HepG2 (cell line): ENCODE results near the gene ZFYVE28. TPM values are rescaled to one million over a fixed set of nuclear protein-coding genes. Genes with fewer than 3 reads are reported as not detected.

Experiments used
- ATAC-seq: fragments of 200-7000 bp; cut with Tn5 transposase; 3 replicates; pipeline ENCODE4 v1.9.1; 2020; ENCODE audit warnings: mild to moderate bottlenecking, moderate library complexity
- BruUV-seq: library from RNA; stranded (reverse); fragments of 400-500 nt; replicated peaks from 2 replicates; lab custom pipeline; 2021; lab: Mats Ljungman, UMichigan
- CTCF ChIA-PET: fragments of 300-600 bp; formaldehyde crosslinking; extraction: SDS; loops from one replicate; lab custom pipeline; 2021; ENCODE audit warnings: low total read pairs, inconsistent platforms, low intra/inter-chr PET ratio; lab: Yijun Ruan, JAX
- POLR2A ChIA-PET: fragments of 350-600 bp; sonication (Branson Sonifier 250); formaldehyde crosslinking; loops from one replicate; lab custom pipeline; 2020; ENCODE audit warnings: antibody characterized with exemption, inconsistent platforms; lab: Yijun Ruan, JAX
- DNase-seq: peaks from one replicate; pipeline ENCODE4 v3.0.0-alpha.2; 2015; ENCODE audit warnings: low spot score
- FAIRE-seq: peaks from 3 replicates; lab custom pipeline; 2011; peaks lifted over from hg19 to GRCh38; lab: Jason Lieb, UNC
- H2AFZ ChIP-seq: one replicate; pipeline ENCODE4 v1.6.1; 2011; ENCODE audit warnings: low read length, inconsistent platforms
- H3K27ac ChIP-seq: fragments of 300-600 bp; 3 replicates; pipeline ENCODE4 v1.8.0; 2011; ENCODE audit warnings: mixed run types, mild to moderate bottlenecking, mixed read lengths, low read length, inconsistent platforms; ENCODE audit not compliant: insufficient read depth; ENCODE audit errors: extremely low read length
- H3K27me3 ChIP-seq, 2 experiments: fragments of 200-600 bp in 1 of 2; 2 replicates in 1 of 2; 3 replicates in 1 of 2; pipeline versions ENCODE4 v1.6.0 to v1.8.0; 2011; ENCODE audit warnings: low read length in 2 of 2, mild to moderate bottlenecking in 2 of 2, moderate library complexity in 2 of 2, inconsistent platforms in 1 of 2; ENCODE audit not compliant: insufficient read depth in 2 of 2, control insufficient read depth in 1 of 2
- H3K36me3 ChIP-seq, 2 experiments: fragments of 200-600 bp in 1 of 2; replicated peaks in 1 of 2; 2 replicates in 1 of 2; 3 replicates in 1 of 2; pipeline versions ENCODE4 v1.5.1 to v1.8.0; 2011; ENCODE audit warnings: low read length in 2 of 2, inconsistent platforms in 1 of 2; ENCODE audit not compliant: insufficient read depth in 2 of 2, control insufficient read depth in 1 of 2
- H3K4me1 ChIP-seq: 2 replicates; pipeline ENCODE4 v1.5.1; 2012; ENCODE audit warnings: low read length, inconsistent platforms; ENCODE audit not compliant: insufficient read depth
- H3K4me2 ChIP-seq: 2 replicates; pipeline ENCODE4 v1.6.0; 2011; ENCODE audit warnings: low read depth, low read length, inconsistent platforms
- H3K4me3 ChIP-seq, 3 experiments: fragments of 200-600 bp in 1 of 3; sonication (generic), shearing (Covaris generic) in 1 of 3; replicated peaks in 1 of 3; 2 replicates each; pipeline ENCODE4 v1.5.1; 2011 to 2016; ENCODE audit warnings: low read length in 3 of 3, inconsistent platforms in 2 of 3, low read depth in 2 of 3, mild to moderate bottlenecking in 2 of 3, control low read depth in 1 of 3, mixed read lengths in 1 of 3; ENCODE audit not compliant: insufficient read depth in 1 of 3
- H3K79me2 ChIP-seq: one replicate; pipeline ENCODE4 v1.6.1; 2011; ENCODE audit warnings: low read length, inconsistent platforms; ENCODE audit not compliant: insufficient read depth
- H3K9ac ChIP-seq: 2 replicates; pipeline ENCODE4 v1.6.0; 2011; ENCODE audit warnings: mild to moderate bottlenecking, low read depth, low read length, inconsistent platforms; ENCODE audit not compliant: insufficient read depth
- H3K9me3 ChIP-seq: 2 replicates; pipeline ENCODE4 v1.5.1; 2012; ENCODE audit warnings: mild to moderate bottlenecking, low read length
- H4K20me1 ChIP-seq: 2 replicates; pipeline ENCODE4 v1.6.0; 2011; ENCODE audit warnings: inconsistent platforms, mild to moderate bottlenecking, low read length, moderate library complexity; ENCODE audit not compliant: insufficient read depth
- NFE2 ChIP-seq: sonication (generic); formaldehyde crosslinking; IDR thresholded peaks from 2 replicates; pipeline ENCODE4 v1.4.0; 2020; ENCODE audit warnings: missing genetic modification reagents
- NR3C1 ChIP-seq: sonication (generic); formaldehyde crosslinking; IDR thresholded peaks from 2 replicates; pipeline ENCODE4 v1.4.0; 2020; ENCODE audit warnings: missing genetic modification reagents
- PCBP1 ChIP-seq: fragments of 200-400 bp; formaldehyde crosslinking; IDR thresholded peaks from 2 replicates; pipeline ENCODE4 v1.6.1; 2017; ENCODE audit warnings: mild to moderate bottlenecking, low read depth, low read length, borderline replicate concordance
- POGZ ChIP-seq: sonication (generic); formaldehyde crosslinking; IDR thresholded peaks from 2 replicates; pipeline ENCODE4 v1.4.0; 2020; ENCODE audit warnings: mild to moderate bottlenecking, missing genetic modification reagents
- RAD51 ChIP-seq: fragments of 450-650 bp; IDR thresholded peaks from 2 replicates; pipeline ENCODE4 v1.6.1; 2016; ENCODE audit warnings: borderline replicate concordance
- RARA ChIP-seq: IDR thresholded peaks from 2 replicates; pipeline ENCODE4 v1.6.1; 2016; ENCODE audit warnings: missing genetic modification reagents, missing compliant biosample characterization
- STAG1 ChIP-seq: sonication (generic); formaldehyde crosslinking; IDR thresholded peaks from 2 replicates; pipeline ENCODE4 v1.4.0; 2020; ENCODE audit warnings: missing genetic modification reagents
- SYNCRIP ChIP-seq: fragments of 200-400 bp; formaldehyde crosslinking; IDR thresholded peaks from 2 replicates; pipeline ENCODE4 v1.6.1; 2018; ENCODE audit warnings: mild to moderate bottlenecking, low read depth, low read length; ENCODE audit not compliant: insufficient read depth
- ZBTB3 ChIP-seq: sonication (generic); formaldehyde crosslinking; IDR thresholded peaks from 2 replicates; pipeline ENCODE4 v1.4.0; 2020; ENCODE audit warnings: low read depth, mild to moderate bottlenecking, moderate library complexity, missing genetic modification reagents, borderline replicate concordance
- ZBTB8A ChIP-seq: sonication (generic); formaldehyde crosslinking; IDR thresholded peaks from 2 replicates; pipeline ENCODE4 v1.4.0; 2020; ENCODE audit warnings: mild to moderate bottlenecking, low read depth, missing genetic modification reagents, borderline replicate concordance
- ZNF225 ChIP-seq: sonication (generic); formaldehyde crosslinking; IDR thresholded peaks from 2 replicates; pipeline ENCODE4 v1.4.0; 2020; ENCODE audit warnings: mild to moderate bottlenecking, missing genetic modification reagents
- ZNF550 ChIP-seq: sonication (generic); formaldehyde crosslinking; IDR thresholded peaks from 2 replicates; pipeline ENCODE4 v1.4.0; 2020; ENCODE audit warnings: mild to moderate bottlenecking, missing genetic modification reagents, borderline replicate concordance
- ZNF556 ChIP-seq: sonication (generic); formaldehyde crosslinking; IDR thresholded peaks from 2 replicates; pipeline ENCODE4 v1.4.0; 2020; ENCODE audit warnings: mild to moderate bottlenecking, missing genetic modification reagents, borderline replicate concordance
- ZNF678 ChIP-seq: sonication (generic); formaldehyde crosslinking; IDR thresholded peaks from 2 replicates; pipeline ENCODE4 v1.4.0; 2020; ENCODE audit warnings: mild to moderate bottlenecking, missing genetic modification reagents
- WGBS: methylation state at CpG from one replicate; pipeline ENCODE4 v1.1.6; 2017; ENCODE audit warnings: low lambda C conversion rate; 5-methylcytosine and 5-hydroxymethylcytosine counted together
- in situ Hi-C: cut with HindIII; loops from 2 replicates; pipeline ENCODE4 v1.10.0; 2017; ENCODE audit warnings: low pct_unique_long_range_greater_than_20kb; ENCODE audit not compliant: extremely low pct_ligation_motif_present
- intact Hi-C: fragments of 100-400 bp; cut with micrococcal nuclease; formaldehyde crosslinking; loops from one replicate; pipeline ENCODE4 v1.10.0; 2022; ENCODE audit not compliant: unreplicated experiment
- polyA plus RNA-seq, 8 experiments: library from polyadenylated mRNA; depleted of rRNA in 3 of 8; stranded (reverse) in 7 of 8; unstranded in 1 of 8; fragments of >200 nt; fragmentation: Illumina TruSeq in 4 of 8; extraction: Trizol in 4 of 8; gene quantifications; 2 replicates each; pipeline versions ENCODE4 v1.2.1 to v1.2.3, GENCODE V29; 2011 to 2016; ENCODE audit warnings: low read depth in 4 of 8, missing spikeins in 1 of 8, mixed read lengths in 1 of 8; ENCODE audit not compliant: insufficient read depth in 1 of 8
- total RNA-seq, 5 experiments: library from RNA; depleted of rRNA; stranded (reverse); fragments of >200 nt; fragmentation: Illumina TruSeq; extraction: Trizol; gene quantifications; 2 replicates each; pipeline ENCODE4 v1.2.3, GENCODE V29; 2016; ENCODE audit warnings: low read depth in 1 of 5
- TF ChIP-seq, protein P1 (sequence below), 2 experiments: fragments of 450-650 bp in 1 of 2; sonication (generic) in 1 of 2; formaldehyde crosslinking; IDR thresholded peaks; 2 replicates each; pipeline versions ENCODE4 v1.5.0 to v1.8.0; 2020 to 2022; ENCODE audit warnings: mild to moderate bottlenecking in 1 of 2, missing genetic modification reagents in 1 of 2

The ZFYVE28 gene
- total and polyA plus RNA-seq, 2 of the 13 experiments (the other 11 are each of a cell fraction or from before 2014, with no cell fraction given) = 0.12 to 0.22 TPM

DNA sequence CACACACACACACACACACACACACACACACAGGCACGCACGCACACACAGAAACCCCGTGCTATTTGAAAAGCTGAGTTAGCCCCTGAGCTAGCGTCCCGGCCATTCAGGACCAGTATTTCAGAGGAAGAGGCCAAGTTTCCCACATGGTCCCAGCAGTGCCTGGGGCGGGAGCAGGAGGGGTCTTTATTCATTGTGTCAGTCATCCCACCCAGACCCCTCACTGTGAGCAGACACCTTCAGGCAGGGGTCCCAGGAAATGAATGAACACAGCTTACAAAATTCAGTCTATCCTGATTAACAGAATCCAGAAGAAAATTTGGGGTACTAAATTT is 58.1 kb downstream of the ZFYVE28 start:
- Histone ChIP-seq H3K4me3 (no peak overlapping the region), H3K4me1 (peaks cover 36% of the 10 kb centered on the region), H3K79me2 (no peaks in the 10 kb centered on the region), H3K4me2 (no peak overlapping the region), H3K36me3 (no peaks in the 10 kb centered on the region), H3K9me3 (no peaks in the 10 kb centered on the region), H4K20me1 (no peaks in the 10 kb centered on the region), H3K27me3 (peaks cover 6 to 33% of the 10 kb centered on the region in 2 experiments), H3K27ac (no peak overlapping the region), H3K9ac (no peak overlapping the region), H2AFZ (no peak overlapping the region)
- no TSS peak for BruUV-seq
- WGBS = no CpG with 5 or more reads among the region's 6 CpGs
- no peak for TF ChIP-seq POGZ (CRISPR knock-in tag)
- TF ChIP-seq RARA (CRISPR knock-in tag) = no peak
- TF ChIP-seq RAD51 = no peak
- TF ChIP-seq PCBP1 = no peak
- no peak for TF ChIP-seq NFE2 (CRISPR knock-in tag)
- TF ChIP-seq STAG1 (CRISPR knock-in tag) = no peak
- no peak for TF ChIP-seq SYNCRIP
- TF ChIP-seq ZBTB3 (CRISPR knock-in tag) = no peak
- no peak for TF ChIP-seq ZNF225 (CRISPR knock-in tag)
- TF ChIP-seq ZNF678 (CRISPR knock-in tag) = no peak
- no peak for TF ChIP-seq NR3C1 (CRISPR knock-in tag)
- TF ChIP-seq ZNF550 (CRISPR knock-in tag) = no peak
- TF ChIP-seq, protein P1, sequence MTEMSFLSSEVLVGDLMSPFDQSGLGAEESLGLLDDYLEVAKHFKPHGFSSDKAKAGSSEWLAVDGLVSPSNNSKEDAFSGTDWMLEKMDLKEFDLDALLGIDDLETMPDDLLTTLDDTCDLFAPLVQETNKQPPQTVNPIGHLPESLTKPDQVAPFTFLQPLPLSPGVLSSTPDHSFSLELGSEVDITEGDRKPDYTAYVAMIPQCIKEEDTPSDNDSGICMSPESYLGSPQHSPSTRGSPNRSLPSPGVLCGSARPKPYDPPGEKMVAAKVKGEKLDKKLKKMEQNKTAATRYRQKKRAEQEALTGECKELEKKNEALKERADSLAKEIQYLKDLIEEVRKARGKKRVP (CRISPR knock-in tag; IDR thresholded peaks at IDR 0.05) = no peak
- TF ChIP-seq ZNF556 (CRISPR knock-in tag) = no peak
- no peak for TF ChIP-seq ZBTB8A (CRISPR knock-in tag)
- ChIA-PET CTCF (no interaction called here), POLR2A (no interaction called here)
- intact Hi-C loops = no loop called here
- no peak for ATAC-seq
- in situ Hi-C loops = no loop called here
- DNase-seq = no peak
- no peak for FAIRE-seq
